ENCODE data around the gene RIT2. TPM values are rescaled to one million over a fixed set of nuclear protein-coding genes. Genes with fewer than 3 reads are reported as not detected.

The RIT2 gene
- polyA plus RNA-seq, 3 donors = 0.10 TPM; not detected in 2

DNA sequence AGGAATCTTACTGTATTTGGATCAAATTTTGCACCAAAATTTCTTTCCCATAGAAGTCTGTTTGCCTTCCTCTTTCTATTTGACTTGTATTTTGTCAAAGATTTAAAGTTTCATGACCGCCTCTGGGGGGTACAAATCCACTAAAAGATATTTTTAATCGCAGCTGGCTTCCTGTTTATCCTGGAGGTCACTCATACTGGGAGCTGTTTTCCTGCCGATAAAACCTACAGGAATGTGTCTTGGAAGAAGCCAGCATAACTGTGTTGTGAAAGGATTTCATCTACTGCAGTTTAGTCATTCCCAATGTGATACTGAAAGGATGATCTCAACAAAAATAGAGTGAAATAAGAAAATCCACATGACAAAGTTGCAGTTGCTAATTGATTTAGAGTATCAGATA is 184.0 kb downstream of the RIT2 start:
- DNase-seq = peak; percentile 27

GRCh38 chr18:42929857-42930256 is 185.6 kb downstream of the RIT2 start:
- no peak for DNase-seq

- DNase-seq = no peak
These were observed 186.3 kb downstream of the RIT2 start for GRCh38 chr18:42929181-42929580.

DNA sequence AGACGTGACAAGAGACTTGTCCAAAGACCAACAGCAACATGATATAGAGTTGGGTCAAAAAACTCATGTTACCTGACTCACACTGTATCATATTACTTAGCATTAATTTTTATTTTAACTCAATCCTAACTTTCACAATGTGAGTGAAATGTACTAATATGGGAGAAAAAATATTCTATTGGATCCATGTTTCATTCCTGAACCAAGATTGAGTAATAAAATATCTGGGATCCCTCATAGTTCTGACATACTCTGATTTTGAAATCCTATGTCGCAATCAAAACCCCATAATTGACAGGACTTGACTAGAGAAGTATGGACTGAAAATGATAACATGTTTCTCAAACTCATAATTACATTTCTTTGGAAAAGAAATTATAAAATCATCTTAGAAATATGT is 190.4 kb downstream of the RIT2 start:
- no peak for DNase-seq

GRCh38 chr18:42922363-42922762 is 193.1 kb downstream of the RIT2 start:
- no peak for DNase-seq

DNA sequence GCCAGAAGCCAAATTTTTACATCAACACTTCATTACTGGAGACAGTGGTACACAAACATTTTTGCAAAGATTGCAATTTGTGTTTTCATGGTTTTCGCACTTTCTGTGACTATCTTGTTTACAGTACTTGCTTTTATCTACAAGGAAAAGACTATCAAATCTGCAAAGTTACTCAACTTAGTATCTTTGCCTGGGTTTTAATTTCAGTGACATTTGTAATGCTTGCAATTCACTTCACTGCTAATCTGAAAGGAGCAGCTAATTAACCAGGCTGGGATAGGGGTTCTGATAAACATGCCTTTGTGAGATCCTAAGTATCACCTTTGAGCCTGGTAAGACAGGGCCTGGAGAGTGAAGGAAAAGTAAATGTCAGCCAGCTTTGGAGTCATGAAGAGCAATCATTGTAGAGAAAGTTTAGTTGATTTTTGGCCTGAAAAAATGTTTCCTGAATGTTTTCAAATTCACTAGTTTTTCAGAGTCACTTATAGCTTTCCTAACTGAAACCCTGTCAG is 194.2 kb downstream of the RIT2 start:
- no peak for DNase-seq

DNA sequence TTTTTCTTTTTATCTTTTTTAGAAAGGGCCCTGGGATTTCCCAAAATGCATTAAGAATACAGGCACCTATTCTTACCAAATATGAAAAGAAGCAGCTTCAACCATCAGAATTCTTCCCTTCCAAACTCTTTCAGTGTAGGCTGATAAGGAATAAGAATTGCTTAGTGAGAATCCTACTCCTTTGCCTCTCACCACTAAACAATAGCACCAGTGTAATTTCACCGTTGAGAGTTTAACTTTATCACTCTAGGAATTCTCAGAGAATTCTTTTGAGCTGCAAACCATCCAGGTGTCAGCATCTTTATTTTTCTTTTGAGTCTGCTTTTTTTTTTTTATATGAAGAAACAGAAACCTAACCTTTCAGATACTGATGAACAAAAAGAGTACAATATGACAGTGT is 194.9 kb downstream of the RIT2 start:
- no peak for DNase-seq

- DNase-seq = no peak
These were observed 200.2 kb downstream of the RIT2 start for GRCh38 chr18:42915299-42915698.

GRCh38 chr18:42914476-42914875 is 201.0 kb downstream of the RIT2 start:
- DNase-seq = no peak

GRCh38 chr18:42909095-42909494 is 206.4 kb downstream of the RIT2 start:
- no peak for DNase-seq

- DNase-seq = no peak
These were observed 208.7 kb downstream of the RIT2 start for GRCh38 chr18:42906761-42907160.

DNA sequence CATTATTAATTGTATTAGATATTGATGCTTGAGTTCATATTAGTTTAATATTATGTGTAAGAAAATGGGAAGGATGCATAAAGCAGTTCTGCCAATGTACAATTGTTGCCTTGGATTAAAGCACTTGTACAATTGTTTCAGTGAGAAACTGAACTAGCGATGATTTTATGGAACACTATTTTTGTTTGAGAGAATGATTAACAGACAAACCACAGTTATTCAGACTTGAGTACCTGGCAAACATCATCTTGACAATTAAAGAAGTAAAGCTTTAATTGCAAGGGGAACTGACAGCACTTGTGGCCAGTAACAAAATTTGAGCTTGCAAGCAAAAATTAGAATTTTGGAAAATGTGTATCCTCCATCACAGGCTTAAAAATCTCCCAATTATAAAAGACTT is 214.3 kb downstream of the RIT2 start:
- DNase-seq = no peak

DNA sequence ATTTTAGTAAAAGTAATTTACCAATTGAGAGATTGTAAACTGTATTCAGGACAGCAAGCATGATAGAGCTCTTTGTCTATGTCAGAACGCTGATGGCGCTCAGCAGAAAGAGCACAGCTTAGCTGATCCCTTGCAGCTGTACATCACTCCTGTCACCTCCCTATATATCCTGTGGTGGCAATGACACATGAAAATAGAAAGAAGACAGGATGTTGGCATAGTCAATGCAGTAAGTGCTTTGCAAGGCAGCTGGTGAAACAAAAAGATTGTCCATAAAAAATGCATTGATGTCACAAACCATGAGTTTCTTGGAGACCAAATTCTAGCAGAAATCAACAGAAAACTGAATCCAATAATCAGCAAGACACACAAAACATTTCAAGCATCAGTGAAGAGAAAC is 221.5 kb downstream of the RIT2 start:
- no peak for DNase-seq

- DNase-seq = no peak
These were observed 223.3 kb downstream of the RIT2 start for GRCh38 chr18:42892181-42892580.

- no peak for DNase-seq
These were observed 223.8 kb downstream of the RIT2 start for GRCh38 chr18:42891705-42892104.

DNA sequence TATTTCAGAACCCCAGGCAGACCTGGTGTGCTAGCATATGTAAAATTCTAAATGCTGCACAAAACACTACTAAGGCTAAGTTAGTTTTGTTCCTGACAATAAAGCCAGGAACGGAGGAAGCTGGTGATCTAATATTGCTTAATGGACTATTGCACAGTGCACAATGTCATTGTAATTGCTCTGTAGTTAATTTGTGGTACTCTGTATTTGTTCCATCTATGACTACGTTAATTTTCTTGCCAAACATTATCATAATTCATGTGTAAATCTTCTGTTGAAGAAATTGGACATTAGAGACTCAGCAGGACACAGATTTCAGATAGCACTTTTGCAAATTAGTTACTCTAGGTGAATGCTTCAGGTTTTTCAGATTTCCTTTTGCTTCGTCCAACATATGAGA is 232.3 kb downstream of the RIT2 start:
- DNase-seq = no peak

DNA sequence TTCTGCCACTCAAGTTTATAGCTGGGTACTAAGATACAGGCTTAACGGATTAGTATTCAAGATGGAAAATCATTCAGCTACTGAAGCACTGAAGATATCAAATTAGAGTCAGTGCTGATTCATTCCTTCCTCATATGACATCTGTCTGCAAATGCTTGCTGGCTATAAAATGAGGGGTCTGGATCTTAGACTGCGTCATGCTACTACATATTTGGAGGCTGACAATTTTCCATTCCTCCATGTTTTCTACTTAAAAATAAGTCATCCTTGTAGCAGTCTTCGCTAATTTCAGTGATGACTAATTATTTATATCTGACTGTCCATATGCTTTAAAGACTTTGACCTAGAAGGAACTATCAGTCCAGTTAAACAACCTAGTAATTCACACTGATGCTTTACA is 233.4 kb downstream of the RIT2 start:
- no peak for DNase-seq

GRCh38 chr18:42872838-42873237 is 242.6 kb downstream of the RIT2 start:
- DNase-seq = no peak

GRCh38 chr18:42864876-42865275 is 250.6 kb downstream of the RIT2 start:
- no peak for DNase-seq

DNA sequence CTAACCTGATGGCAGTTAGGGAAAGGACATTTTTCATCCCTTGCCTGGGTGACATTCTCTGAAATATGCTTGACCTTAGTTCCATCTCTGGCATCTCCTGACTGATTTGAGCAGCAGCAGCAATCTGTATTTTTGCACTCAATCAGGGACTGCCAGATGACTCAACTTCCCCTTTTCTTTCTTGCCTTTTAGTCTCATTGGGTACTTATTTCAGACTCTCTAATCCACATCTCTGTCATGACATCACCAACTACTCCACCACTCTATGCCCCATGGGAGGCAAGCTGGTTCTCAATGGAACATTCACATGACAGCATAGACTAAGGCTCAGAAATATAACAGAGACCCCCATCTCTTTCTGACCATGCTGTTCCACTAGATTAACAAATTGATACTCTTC is 254.2 kb downstream of the RIT2 start:
- no peak for DNase-seq

GRCh38 chr18:42860548-42860947 is 254.9 kb downstream of the RIT2 start:
- no peak for DNase-seq

GRCh38 chr18:42860011-42860410 is 255.5 kb downstream of the RIT2 start:
- DNase-seq = no peak

- no peak for DNase-seq
These were observed 260.9 kb downstream of the RIT2 start for GRCh38 chr18:42854558-42854957.

- DNase-seq = no peak
These were observed 265.1 kb downstream of the RIT2 start for GRCh38 chr18:42850174-42851083.
